Hippocampal formation (tissue), 2 donors: ENCODE measurements around the gene BTAF1.

ENCODE experiments used
- DNase-seq, 2 donors: peaks; one replicate each; lab custom pipeline; 2025; lab: John Stamatoyannopoulos, UW

BTAF1 gene

DNA sequence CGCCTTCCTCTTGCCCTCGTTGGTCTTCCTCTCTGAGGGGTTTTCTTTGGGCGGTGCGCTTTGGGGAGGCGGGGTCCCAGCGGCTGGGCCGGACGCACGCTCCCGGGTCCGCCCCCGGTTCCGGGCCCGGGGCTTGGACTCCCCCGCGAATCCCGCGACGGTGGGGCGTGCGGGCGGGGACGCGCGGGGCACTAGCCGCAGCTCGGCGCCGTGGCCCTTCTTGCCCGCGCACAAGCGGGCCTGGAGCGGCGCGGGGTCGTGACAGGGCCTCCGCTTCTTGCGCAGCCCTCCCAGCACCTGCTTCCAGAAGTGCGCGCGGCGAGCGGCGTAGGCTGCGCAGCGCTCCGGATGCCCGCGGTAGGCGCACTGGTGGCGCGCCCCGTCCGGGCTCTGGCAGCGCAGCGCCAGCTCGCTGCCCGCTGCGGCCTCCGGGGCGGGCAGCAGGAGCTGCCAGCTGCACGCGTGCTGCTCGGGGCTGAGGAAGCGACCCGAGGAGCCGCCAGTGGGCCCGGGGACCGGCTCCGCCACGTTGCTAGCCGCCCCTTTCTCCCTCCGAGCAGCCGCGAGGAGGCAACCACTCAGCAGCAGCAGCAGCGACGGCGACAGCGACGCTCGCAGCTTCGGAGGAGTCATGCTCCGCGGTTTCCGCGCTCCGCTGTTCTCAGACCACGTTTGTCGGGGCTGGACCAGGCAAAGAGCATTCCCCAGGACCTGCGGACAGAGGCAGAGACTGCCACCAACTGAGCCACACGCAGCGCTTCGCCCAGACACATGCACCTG lies 15.0 kb upstream of the BTAF1 start:
- peak; percentile 63 to 73 for DNase-seq

DNA sequence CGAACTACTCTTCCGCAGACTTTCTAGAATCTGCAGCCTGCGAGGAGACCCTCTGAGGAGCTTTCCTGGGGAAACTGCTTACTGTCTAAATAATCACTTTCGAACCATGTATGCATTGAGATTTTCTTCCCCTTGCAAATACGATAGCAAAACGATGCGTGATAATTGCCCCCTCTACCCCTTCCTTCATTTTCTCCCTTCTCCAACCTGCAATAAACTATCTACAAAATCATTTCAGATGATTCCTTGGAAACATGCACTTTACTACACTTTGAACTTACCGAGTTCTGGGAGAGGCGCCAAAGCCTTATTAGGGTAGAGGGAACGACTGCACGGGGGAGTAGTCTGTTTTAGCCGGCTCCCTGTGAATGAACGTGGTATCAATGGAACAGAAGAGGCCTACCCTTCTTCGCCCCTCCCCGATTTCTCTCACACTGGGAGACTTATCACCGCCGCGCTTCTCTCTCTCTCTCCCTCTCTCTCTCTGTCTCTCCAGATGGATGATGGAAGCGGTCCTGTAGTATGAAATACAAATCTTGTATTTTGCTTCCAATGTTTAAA lies 14.4 kb upstream of the BTAF1 start, which contains the start of gene FGFBP3:
TSS of gene FGFBP3 (minus strand) at position 370 of the 561 bp plus-strand sequence. CDS start 517 bp downstream, outside the sequence.
- DNase-seq: peak in 1 of 2 donors; percentile 55

GRCh38 chr10:91910467-91910866 lies 13.1 kb upstream of the BTAF1 start:
- no peak for DNase-seq

DNA sequence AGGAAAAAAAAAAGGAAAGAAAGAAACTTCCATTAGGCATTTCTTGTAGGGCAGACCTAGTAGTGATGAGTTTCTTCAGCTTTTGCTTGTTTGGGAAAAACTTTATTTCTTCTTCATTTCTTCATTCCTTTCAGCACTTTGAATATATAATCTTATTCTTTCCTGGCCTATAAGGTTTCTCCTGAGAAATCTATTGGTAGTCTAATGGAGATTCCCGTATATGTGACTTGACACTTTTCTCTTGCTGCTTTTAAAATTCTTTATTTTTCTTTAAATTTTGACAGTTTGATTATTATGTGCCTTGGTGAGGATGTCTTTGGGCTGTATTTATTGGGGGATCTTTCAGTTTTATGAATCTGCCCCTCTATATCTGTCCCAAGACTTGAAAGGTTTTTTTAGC lies 3.9 kb upstream of the BTAF1 start:
- no peak for DNase-seq

- DNase-seq: no peak
These were observed 847 bp downstream of the BTAF1 start for GRCh38 chr10:91924212-91925021.

DNA sequence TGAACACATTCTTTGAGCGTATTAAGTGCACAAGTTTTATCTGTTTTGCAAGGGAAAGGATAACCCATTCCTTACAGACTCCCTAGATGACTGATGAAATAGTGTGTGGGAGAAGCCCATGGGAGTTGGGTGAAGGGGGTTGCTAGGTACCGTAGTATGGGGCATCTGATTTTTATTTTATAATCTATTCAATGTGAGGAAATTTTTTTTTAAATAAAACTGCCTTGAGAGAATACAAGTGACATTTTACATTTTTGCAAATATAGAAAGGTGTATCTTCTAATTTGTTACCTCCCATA lies 1.4 kb downstream of the BTAF1 start:
- no peak for DNase-seq

GRCh38 chr10:91930939-91931338 lies 7.4 kb downstream of the BTAF1 start:
- DNase-seq: no peak

- DNase-seq: no peak
These were observed 8.1 kb downstream of the BTAF1 start for GRCh38 chr10:91931526-91932190.

DNA sequence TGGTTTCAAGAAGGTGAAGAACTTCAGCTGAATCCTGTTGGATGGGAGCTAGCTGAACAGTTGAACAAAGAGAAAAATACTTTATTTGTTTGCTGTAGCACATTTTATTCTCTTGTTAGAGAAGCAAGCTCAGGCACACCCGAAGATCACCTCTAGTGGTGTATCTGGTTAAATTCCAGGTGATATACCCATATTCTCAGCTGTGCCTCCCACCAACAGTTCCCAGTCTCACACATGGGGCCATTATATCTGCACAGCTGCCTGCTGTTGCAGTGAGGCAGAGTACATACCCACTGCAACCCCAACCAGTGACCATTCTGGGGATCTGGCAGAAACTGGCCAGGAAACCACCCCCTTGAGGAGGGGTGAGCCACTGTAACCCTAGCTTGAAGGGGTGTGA lies 9.2 kb downstream of the BTAF1 start:
- DNase-seq: no peak

DNA sequence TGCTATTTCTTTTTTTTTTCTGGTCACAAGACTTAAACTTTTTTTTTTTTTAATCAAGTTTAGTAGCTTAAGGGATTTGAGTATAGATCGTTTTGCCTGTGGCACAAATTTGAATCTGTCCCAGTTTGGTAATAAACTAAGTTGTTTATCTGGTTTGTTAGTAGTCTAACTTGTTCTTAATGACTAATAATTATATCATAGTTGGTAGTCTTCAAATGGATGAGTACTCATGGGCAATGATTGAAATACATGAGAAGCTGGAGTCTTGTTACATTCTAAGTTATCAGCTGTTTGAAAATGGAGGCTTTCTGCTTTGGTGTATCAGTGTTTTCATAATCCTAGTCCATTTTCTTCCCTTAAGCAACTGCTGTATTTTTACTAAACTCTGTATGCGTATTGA lies 12.3 kb downstream of the BTAF1 start:
- no peak for DNase-seq

GRCh38 chr10:91939653-91940052 lies 16.1 kb downstream of the BTAF1 start:
- no peak for DNase-seq

DNA sequence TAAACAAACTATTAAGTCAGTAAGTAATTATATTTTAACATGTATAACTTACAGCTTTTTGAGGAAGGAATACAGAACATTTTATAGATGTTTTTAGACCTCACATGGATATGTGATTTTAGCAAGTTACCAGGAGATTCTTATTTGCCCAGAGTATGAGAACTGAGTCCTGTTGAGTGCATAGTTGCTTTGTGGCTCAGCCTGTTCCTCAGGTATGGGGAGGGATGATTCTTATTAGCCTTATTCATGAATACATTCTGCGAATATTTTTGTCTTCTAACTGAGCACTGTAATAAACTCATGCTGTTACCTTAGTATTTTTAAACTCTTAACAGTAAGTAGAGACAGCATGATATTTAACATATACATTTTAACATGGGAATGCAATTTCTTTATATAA lies 17.9 kb downstream of the BTAF1 start:
- no peak for DNase-seq

- no peak for DNase-seq
These were observed 21.5 kb downstream of the BTAF1 start for GRCh38 chr10:91944880-91945630.

GRCh38 chr10:91953600-91954160 lies 30.1 kb downstream of the BTAF1 start:
- no peak for DNase-seq

DNA sequence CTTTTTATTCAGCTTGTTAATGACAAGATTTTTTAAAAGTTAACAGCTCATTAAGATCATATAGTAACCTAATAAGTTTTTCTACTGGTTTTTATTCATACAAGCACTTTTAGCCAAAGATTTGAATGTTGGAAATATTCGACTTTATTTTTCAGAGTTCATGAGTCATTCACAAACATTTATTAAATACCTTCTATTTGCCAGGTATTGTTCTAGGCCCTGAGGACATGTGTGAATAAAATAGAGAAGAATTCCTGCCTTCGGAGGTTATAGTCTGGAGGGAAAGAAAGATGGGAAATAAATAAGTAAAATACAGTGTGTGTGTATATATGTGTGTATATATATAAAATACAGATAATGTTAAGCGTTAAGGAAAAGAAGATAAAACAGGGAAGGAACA lies 31.5 kb downstream of the BTAF1 start:
- DNase-seq: no peak

DNA sequence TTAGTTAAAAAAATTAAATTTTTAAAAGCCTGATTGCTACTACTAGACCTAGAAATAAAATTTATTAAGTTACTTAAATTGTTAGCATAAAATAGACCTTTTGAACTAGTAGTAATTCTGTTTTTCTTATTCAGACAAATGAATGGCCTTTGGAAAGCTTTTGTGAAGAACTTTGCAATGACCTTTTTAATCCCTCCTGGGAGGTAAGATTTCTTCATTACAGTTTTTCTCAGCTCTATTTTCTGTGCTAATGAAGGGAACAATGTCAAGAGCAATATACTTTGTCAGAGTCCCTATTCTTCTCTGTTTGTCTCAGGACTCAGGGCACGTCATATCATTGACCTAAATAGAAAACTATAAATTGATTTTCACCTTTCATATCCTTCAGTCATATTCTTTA lies 33.5 kb downstream of the BTAF1 start:
- no peak for DNase-seq

DNA sequence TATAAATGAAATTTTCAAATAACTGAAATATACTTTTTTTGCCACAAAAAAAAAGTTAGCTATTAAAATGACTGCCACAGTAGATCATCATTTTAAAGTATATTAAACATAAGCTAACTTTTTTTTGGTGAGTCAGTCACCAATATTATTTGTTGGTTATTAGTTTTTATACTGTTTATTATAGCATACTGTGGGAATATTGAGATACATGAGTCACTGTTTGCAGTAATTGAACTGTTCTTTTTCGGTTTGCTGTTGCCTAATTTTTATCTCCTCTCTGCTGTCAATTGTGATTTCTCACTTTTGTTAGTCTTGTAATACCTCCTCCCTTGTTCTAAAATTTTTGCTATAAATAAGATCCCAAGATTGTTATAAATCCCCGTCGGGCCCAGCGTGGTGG lies 45.7 kb downstream of the BTAF1 start:
- no peak for DNase-seq

DNA sequence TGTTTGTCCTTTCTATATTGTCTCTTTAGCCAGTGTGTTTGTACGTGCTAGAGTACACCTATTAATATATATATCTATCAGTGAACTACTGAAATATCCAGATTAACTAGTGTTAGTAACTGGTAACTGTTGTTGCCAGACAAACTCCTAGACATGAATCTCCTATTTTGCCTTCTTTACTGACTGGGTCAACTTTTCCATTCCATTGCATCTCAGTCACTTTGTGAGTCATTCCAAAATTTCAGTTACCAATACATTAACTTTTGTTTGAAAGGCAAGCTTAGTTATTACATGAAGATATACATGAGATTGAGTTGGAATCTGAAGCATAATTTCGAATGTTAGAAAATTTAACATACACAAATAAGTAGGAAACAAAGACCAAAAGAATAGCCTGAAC lies 51.4 kb downstream of the BTAF1 start:
- DNase-seq: no peak

DNA sequence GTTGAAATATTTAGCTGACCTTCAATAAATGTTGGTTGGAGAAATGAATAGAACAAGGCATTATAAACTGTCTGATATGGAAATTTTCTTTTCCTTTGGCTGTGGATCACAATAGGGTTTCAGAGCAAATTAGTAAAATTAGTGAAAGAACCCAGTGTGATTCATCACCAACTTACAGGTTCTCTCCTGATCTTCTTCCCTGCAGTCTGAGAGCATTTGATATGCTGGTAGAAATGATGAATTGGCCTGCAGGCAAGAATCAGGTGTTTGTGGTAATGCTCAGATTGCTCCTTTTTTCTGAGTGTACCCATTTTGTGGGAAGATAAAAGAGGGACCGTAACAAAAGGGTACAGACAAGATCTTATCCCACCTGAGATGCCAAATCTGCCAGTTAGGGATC lies 51.9 kb downstream of the BTAF1 start:
- DNase-seq: no peak

DNA sequence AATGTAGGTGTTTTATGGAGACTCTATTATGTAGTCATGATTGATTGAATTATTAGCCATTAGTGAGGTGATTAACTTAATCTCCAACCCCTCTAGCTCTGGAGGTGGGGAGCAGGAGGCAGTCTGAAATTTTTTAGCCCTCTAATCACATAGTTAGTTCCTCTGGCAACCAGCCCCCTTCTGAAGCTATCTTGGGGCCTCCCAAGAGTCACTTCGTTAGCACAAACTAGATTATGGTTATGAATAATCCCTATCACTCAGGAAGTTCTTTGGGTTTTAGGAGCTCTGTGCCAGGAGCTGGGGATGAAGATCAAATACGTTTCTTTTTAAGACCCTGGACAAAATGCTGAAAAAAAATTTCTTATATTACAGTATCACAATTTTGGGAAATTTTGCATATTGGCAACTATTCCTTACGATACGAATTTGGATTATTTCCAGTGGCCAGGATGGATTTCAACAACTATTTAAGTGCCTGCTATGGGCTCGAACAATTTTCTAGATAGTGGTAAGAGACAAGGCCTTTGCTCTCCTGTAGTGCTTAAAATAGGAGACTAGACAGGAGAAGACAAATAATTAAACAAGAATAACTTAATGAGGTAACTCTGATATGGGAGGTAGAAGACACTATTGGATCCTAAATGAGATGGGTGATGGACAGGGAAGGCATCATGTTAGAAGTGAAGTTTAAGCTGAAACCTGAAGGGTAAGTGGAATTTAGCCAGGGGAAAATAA lies 52.9 kb downstream of the BTAF1 start:
- DNase-seq: no peak

GRCh38 chr10:91977491-91977890 lies 53.9 kb downstream of the BTAF1 start:
- no peak for DNase-seq
